OCI-LY3 (cell line): ENCODE data around the gene PUDP.

Experiments
- CTCF ChIP-seq: fragments of 200-600, 300-600 bp; sonication (generic); IDR thresholded peaks from 2 replicates; pipeline ENCODE4 v1.5.1; 2014; ENCODE audit warnings: antibody characterized with exemption, low read length, low read depth
- EZH2phosphoT487 ChIP-seq: fragments of 200-600 bp; shearing (Covaris generic); IDR thresholded peaks from 2 replicates; pipeline ENCODE4 v1.6.1; 2018; ENCODE audit warnings: antibody characterized with exemption, mixed run types, low read depth

DNA sequence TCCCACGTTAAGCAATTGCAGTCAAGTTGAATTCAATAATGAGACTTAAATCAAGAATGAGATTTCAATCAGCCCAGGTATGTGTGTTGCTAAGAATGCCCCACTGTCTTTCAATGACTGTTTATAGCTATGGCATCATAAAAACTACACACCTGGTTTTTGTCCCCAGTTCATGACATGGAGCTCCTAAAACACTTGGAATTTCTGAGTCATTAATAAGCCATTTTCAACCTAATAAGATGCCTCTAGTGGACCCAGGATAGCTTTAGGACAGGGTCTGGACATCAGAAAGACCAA, 73.1 kb downstream of the PUDP start:
- TF ChIP-seq CTCF (no peak), EZH2phosphoT487 (no peak)
